ENCODE measurements around the gene SRGAP1.

SRGAP1 gene

DNA sequence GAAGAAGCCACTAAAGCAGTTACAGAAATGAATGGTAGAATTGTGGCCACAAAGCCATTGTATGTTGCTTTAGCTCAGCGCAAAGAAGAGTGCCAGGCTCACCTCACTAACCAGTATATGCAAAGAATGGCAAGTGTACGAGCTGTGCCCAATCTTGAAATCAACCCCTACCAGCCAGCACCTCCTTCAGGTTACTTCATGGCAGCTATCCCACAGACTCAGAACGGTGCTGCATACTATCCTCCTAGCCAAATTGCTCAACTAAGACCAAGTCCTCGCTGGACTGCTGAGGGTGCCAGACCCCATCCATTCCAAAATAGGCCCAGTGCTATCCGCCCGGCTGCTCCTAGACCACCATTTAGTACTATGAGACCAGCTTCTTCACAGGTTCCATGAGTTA is 21.5 kb upstream of the SRGAP1 start:
- TF ChIP-seq, protein P1, sequence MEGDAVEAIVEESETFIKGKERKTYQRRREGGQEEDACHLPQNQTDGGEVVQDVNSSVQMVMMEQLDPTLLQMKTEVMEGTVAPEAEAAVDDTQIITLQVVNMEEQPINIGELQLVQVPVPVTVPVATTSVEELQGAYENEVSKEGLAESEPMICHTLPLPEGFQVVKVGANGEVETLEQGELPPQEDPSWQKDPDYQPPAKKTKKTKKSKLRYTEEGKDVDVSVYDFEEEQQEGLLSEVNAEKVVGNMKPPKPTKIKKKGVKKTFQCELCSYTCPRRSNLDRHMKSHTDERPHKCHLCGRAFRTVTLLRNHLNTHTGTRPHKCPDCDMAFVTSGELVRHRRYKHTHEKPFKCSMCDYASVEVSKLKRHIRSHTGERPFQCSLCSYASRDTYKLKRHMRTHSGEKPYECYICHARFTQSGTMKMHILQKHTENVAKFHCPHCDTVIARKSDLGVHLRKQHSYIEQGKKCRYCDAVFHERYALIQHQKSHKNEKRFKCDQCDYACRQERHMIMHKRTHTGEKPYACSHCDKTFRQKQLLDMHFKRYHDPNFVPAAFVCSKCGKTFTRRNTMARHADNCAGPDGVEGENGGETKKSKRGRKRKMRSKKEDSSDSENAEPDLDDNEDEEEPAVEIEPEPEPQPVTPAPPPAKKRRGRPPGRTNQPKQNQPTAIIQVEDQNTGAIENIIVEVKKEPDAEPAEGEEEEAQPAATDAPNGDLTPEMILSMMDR (IDR thresholded peaks at IDR 0.05; ENCODE audit: low read depth, low read length, missing control alignments), result no peak
- no peaks in the 10 kb centered on the region for H3K36me3 ChIP-seq (replicated peaks)
- no peak overlapping the region for H3K4me3 ChIP-seq (ENCODE audit: low read depth, low read length)
- in situ Hi-C loops (cut with HindIII; ENCODE audit: low pct_ligation_motif_present, low sequenced_read_pairs), result no loop called here
- no peak for DNase-seq
- no peaks in the 10 kb centered on the region for H3K27me3 ChIP-seq (replicated peaks)
- H3K27ac ChIP-seq, result no peak overlapping the region

DNA sequence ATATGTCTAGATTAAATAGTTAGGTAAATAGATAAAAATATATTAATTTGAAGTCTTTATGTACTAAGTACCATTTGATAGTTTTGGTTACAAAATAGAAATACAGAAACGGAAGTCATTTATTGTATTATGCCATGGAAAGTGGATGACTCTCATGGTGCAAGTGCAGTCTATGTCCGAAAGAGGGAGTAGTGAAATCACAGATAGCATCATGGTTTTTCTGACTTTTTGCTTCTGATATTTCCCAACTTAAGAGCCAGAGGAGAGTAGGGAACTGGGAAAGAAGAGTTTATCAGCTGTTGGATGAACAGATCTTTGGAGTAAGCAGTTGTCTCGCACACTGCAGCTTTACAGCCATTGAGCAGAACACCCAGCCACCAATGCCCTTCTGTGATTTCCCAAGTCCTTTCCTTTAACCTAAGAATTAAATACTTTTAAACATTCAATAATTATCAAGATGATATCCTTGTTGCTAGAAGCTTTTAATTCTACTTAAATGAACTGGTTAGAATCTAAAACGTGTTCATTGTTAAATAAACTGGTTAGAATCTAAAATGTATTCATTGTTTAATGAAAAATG is 18.4 kb upstream of the SRGAP1 start:
- H3K36me3 ChIP-seq (replicated peaks), result no peaks in the 10 kb centered on the region
- TF ChIP-seq, protein P1 (IDR thresholded peaks at IDR 0.05; ENCODE audit: low read depth, low read length, missing control alignments), result peak; percentile 75
- in situ Hi-C loops (cut with HindIII; ENCODE audit: low pct_ligation_motif_present, low sequenced_read_pairs), result loop anchor here (25.0 kb wide), 1 partner anchor 411 kb away; no protein-coding TSS in a partner anchor
- H3K4me3 ChIP-seq (ENCODE audit: low read depth, low read length), result no peak overlapping the region
- peak; percentile 41 for DNase-seq
- H3K27ac ChIP-seq, result no peak overlapping the region
- H3K27me3 ChIP-seq (replicated peaks), result no peaks in the 10 kb centered on the region

DNA sequence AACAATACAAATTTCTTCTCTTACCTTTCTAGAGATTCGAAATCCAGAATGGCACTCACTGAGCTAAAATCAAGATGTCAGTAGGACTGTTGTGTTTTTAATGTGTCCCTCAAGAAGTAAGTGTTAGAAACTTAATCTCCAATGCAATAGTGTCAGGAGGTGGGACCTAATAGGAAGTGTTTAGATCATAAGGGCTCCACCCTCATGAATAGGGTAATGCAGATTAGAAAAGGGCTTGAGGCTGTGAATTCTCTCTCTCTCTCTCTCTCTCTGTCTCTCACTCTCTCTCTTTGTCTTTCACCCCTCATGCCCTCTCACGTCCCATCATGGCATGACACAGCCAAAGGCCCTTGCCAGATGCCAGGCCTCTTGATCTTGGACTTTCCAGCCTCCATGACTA is 15.6 kb upstream of the SRGAP1 start:
- Histone ChIP-seq H3K27ac (no peak overlapping the region), H3K36me3 (replicated peaks) (no peaks in the 10 kb centered on the region), H3K4me3 (ENCODE audit: low read depth, low read length) (no peak overlapping the region), H3K27me3 (replicated peaks) (no peaks in the 10 kb centered on the region)
- in situ Hi-C loops (cut with HindIII; ENCODE audit: low pct_ligation_motif_present, low sequenced_read_pairs), result loop anchor here (25.0 kb wide), 1 partner anchor 408 kb away; no protein-coding TSS in a partner anchor
- DNase-seq, result no peak
- TF ChIP-seq, protein P1 (IDR thresholded peaks at IDR 0.05; ENCODE audit: low read depth, low read length, missing control alignments), result no peak

DNA sequence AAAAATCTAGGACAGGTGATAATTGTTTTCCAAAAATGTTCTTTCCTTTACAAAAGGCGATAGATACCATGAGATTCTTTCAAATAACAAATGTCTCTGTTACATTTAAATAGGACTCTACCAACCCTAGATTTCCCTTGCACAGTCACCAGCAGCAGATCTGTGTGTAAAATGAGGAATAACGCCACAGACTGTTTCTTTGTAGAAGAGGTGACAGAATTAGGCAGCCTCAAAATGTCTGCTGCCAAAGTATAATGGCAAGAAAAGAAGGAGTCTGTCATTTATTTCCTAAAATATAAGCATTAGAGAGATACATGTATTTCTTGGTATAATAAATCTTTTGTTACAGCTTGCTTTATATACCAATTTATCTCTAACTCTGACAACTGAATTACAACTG is 8.5 kb upstream of the SRGAP1 start:
- no peaks in the 10 kb centered on the region for H3K36me3 ChIP-seq (replicated peaks)
- H3K4me3 ChIP-seq (ENCODE audit: low read depth, low read length), result no peak overlapping the region
- TF ChIP-seq, protein P1 (IDR thresholded peaks at IDR 0.05; ENCODE audit: low read depth, low read length, missing control alignments), result no peak
- no peaks in the 10 kb centered on the region for H3K27me3 ChIP-seq (replicated peaks)
- no peak overlapping the region for H3K27ac ChIP-seq
- DNase-seq, result no peak
- in situ Hi-C loops (cut with HindIII; ENCODE audit: low pct_ligation_motif_present, low sequenced_read_pairs), result loop anchor here (25.0 kb wide), 1 partner anchor 401 kb away; no protein-coding TSS in a partner anchor

DNA sequence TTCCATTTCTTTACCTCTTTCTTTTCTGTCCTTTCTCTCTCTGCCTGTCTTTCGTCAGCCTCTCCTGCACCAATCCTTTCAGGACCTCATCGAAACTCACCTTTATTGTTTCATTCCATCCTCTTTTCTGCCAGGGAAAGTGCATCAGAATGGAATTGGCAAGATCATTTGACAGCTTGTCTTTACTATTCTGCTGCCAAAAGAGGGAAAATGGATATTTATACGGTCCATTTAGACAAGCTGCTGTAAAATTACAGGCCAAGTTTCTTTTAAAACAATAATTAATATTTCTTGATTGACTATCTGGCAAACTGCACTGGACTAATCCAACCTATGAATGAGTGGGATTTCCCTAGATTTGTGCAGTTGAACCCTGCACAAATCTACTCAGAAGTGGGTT is 7.6 kb upstream of the SRGAP1 start:
- H3K27me3 ChIP-seq (replicated peaks), result no peaks in the 10 kb centered on the region
- in situ Hi-C loops (cut with HindIII; ENCODE audit: low pct_ligation_motif_present, low sequenced_read_pairs), result loop anchor here (25.0 kb wide), 1 partner anchor 400 kb away; no protein-coding TSS in a partner anchor
- DNase-seq, result no peak
- H3K4me3 ChIP-seq (ENCODE audit: low read depth, low read length), result no peak overlapping the region
- no peaks in the 10 kb centered on the region for H3K36me3 ChIP-seq (replicated peaks)
- no peak overlapping the region for H3K27ac ChIP-seq
- TF ChIP-seq, protein P1 (IDR thresholded peaks at IDR 0.05; ENCODE audit: low read depth, low read length, missing control alignments), result no peak

DNA sequence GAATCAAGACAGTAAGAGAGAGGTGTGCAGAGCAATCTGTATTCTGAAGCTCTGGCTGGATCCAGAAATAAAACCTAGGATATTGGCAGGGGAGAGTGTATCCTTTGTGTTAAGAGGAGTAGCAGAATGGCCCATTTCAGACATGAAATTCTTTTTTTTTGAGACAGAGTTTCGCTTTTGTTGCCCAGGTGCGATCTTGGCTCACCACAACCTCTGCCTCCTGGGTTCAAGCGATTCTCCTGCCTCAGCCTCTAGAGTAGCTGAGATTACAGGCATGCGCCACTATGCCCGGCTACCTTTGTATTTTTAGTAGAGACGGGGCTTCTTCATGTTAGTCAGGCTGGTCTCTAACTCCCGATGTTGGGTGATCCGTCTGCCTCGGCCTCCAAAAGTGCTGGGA is 6.1 kb upstream of the SRGAP1 start:
- in situ Hi-C loops (cut with HindIII; ENCODE audit: low pct_ligation_motif_present, low sequenced_read_pairs), result loop anchor here (25.0 kb wide), 1 partner anchor 399 kb away; no protein-coding TSS in a partner anchor

More for the DNA sequence above, 6.1 kb upstream of the SRGAP1 start:
- no peak for DNase-seq
- no peaks in the 10 kb centered on the region for H3K27me3 ChIP-seq (replicated peaks)
- H3K27ac ChIP-seq, result no peak overlapping the region
- H3K4me3 ChIP-seq (ENCODE audit: low read depth, low read length), result no peak overlapping the region
- TF ChIP-seq, protein P1 (IDR thresholded peaks at IDR 0.05; ENCODE audit: low read depth, low read length, missing control alignments), result no peak
- no peaks in the 10 kb centered on the region for H3K36me3 ChIP-seq (replicated peaks)
